ENCODE data around the gene RAB40C. TPM values are rescaled to one million over a fixed set of nuclear protein-coding genes. Genes with fewer than 3 reads are reported as not detected.

Gene RAB40C
- total and polyA plus RNA-seq, 10 of the 15 experiments (the other 5 are each of a cell fraction or from before 2014, with no cell fraction given) = 0.06 to 12.8 (median 4.6) TPM

- TF ChIP-seq ZZZ3 (IDR thresholded peaks at IDR 0.05; ENCODE audit: control insufficient read depth, insufficient read length, low read depth) = no peak
- TF ChIP-seq, protein P1, sequence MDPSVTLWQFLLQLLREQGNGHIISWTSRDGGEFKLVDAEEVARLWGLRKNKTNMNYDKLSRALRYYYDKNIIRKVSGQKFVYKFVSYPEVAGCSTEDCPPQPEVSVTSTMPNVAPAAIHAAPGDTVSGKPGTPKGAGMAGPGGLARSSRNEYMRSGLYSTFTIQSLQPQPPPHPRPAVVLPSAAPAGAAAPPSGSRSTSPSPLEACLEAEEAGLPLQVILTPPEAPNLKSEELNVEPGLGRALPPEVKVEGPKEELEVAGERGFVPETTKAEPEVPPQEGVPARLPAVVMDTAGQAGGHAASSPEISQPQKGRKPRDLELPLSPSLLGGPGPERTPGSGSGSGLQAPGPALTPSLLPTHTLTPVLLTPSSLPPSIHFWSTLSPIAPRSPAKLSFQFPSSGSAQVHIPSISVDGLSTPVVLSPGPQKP (IDR thresholded peaks at IDR 0.05; ENCODE audit: low read depth, low read length) = no peak
- no peak for TF ChIP-seq ETV6 (conservative IDR thresholded peaks at IDR 0.05 in 1 of 2, IDR thresholded peaks at IDR 0.05 in 1 of 2; ENCODE audit: borderline replicate concordance in 1 of 2, low read depth in 1 of 2)
- TF ChIP-seq, protein P2, sequence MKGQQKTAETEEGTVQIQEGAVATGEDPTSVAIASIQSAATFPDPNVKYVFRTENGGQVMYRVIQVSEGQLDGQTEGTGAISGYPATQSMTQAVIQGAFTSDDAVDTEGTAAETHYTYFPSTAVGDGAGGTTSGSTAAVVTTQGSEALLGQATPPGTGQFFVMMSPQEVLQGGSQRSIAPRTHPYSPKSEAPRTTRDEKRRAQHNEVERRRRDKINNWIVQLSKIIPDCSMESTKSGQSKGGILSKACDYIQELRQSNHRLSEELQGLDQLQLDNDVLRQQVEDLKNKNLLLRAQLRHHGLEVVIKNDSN (IDR thresholded peaks at IDR 0.05; ENCODE audit: borderline replicate concordance, extremely low read length, insufficient read depth, low read depth, low read length) = no peak
- TF ChIP-seq MTA2 (IDR thresholded peaks at IDR 0.05; ENCODE audit: low read depth) = no peak
- TF ChIP-seq MTA3 (IDR thresholded peaks at IDR 0.05; ENCODE audit: borderline replicate concordance, low read length) = no peak
- no peak for TF ChIP-seq E2F4 (IDR thresholded peaks at IDR 0.05; ENCODE audit: low read depth, low read length)
- no peak for TF ChIP-seq CREB1 (IDR thresholded peaks at IDR 0.05; ENCODE audit: low read depth)
- TF ChIP-seq TCF12 (IDR thresholded peaks at IDR 0.05; ENCODE audit: low read depth, low read length) = no peak
These were observed 25.3 kb downstream of the RAB40C start (continued) for GRCh38 chr16:615122-615521.
